T-helper 9 cell (primary cell): ENCODE results near the gene BTAF1.

Source experiments
- DNase-seq: peaks from one replicate; pipeline ENCODE4 v3.0.0-alpha.2; 2020

The BTAF1 gene

DNA sequence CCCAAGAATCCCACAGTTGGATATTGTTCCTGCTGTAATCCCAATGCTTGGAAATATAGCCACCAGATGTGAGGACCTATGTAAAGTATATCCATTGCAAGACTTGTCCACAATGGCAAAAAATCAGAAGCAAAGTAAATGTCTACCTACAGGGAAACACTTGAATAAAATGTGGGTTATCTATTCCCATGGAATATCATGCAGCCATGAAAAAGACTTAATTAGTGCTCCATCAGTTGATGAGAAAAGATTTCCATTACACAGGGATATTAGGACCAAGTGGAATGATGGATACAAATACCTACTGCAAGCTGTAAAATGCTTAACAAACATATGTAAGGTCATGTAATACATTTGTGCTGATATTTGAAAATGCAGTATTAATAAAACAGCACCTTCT lies 131.2 kb downstream of the BTAF1 start:
- DNase-seq: no peak

DNA sequence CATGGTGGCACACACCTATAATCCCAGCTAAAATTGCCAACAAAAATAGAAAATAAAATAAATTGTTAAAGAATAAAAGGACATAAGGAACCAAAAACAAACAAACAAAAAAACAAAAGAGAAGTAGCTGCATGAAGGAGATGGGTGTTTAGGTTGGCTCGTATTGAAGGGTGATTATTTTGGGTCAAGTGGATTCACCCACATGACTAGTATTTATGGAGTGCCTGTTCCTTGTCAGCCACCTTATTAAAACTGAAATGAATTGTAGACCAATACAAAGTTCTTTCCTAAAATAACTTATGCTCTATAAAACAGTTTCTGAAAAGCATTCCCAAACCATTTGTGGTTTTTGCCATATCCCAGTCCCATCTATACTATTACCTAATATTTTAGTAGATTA lies 138.7 kb downstream of the BTAF1 start:
- no peak for DNase-seq

GRCh38 chr10:92064506-92064905 lies 140.9 kb downstream of the BTAF1 start:
- DNase-seq: no peak

- DNase-seq: no peak
Observed at GRCh38 chr10:92066386-92066785, 142.8 kb downstream of the BTAF1 start.

DNA sequence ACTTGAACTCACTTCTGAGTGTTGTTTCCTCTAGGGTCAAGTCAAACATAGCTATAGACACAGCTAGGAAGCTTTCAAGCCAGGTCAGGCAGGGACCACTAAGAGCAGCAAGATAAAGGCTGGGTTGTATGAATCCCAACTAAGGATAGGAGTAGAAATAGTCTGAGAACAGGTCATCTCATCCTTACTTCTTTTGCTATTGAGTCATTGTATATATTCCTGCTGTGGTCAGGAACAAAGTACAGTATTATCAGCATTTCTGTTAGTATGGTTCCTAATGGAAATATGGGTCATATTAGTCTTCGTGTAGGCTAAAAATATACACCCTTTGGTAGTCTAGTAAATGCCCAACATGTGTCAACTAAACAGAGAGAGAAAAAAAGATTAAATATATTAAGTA lies 145.3 kb downstream of the BTAF1 start:
- no peak for DNase-seq

- no peak for DNase-seq
Observed at GRCh38 chr10:92074126-92074887, 150.7 kb downstream of the BTAF1 start.

DNA sequence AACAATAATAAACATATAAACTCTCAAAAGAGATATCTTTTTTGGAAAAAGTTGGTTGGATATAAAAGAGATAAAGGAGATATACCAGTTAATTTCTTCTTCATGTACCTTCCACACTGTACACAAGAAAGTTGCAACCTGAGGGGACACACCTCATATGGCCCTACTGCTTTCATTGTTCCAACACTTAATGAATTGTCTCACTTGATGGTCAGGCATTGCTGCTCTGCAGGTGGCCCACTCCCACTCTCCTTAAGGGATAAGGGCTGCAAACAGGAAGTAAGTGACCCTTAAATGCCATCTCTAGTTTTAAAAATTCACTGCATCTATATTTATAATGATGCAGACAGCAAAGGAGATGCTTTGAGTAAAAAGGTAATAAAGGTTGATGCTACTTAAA lies 152.3 kb downstream of the BTAF1 start:
- no peak for DNase-seq

- no peak for DNase-seq
Observed at GRCh38 chr10:92076722-92077121, 153.2 kb downstream of the BTAF1 start.

DNA sequence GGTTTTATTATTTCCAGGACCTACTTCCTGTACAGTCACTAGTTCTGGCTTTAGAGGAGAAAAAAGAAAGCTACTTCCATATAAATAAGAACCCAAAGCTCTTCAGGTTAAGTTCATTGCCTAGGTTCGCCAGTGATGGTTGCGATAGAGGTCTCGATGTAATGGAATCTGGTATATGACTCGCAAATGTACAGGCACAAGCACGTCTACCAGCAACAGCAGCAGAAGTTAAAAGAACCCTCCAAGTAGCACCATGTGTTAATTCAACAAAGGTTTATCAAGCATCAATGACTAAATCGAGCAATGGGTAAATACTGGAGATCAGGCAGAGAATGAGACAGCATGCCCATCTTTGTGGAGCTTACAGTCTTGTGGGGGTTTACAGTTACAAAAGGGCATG lies 155.4 kb downstream of the BTAF1 start:
- DNase-seq: no peak
